C4-2B (cell line): ENCODE results near the gene SH3RF3.

Source experiments
- CTCF ChIP-seq: fragments of 450-650 bp; conservative IDR thresholded peaks from 2 replicates; pipeline ENCODE4 v1.5.1; 2017; ENCODE audit warnings: mild to moderate bottlenecking
- ZFX ChIP-seq: fragments of 450-650 bp; IDR thresholded peaks from 2 replicates; pipeline ENCODE4 v1.6.1; 2017

GRCh38 chr2:109158237-109158636 lies 29.2 kb downstream of the SH3RF3 start:
- no peak for TF ChIP-seq CTCF
- no peak for TF ChIP-seq ZFX
